ENCODE results near the gene PHACTR4. TPM values are rescaled to one million over a fixed set of nuclear protein-coding genes. Genes with fewer than 3 reads are reported as not detected.

The PHACTR4 gene
- total and polyA plus RNA-seq, 2 of the 4 experiments (the other 2 are of a cell fraction), result 7.5 to 15.0 TPM

DNA sequence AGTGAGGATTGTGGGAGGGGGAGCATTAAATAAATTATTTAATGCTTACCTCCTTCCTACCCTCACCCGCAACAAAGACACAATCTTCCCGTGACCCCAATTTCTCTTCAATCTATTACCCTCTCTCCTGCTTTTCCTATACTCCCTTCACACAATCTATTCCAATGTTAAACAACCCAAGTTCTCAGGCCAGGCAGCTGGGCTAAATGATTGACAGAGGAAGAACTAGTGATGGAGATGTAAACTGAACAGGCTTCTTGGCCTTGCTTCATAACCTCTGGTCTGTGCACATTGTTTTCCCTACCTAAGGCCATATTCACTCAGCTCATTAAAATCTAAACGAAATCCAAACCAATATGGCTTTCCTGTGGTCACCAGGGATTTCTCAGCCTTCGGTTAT lies 132.4 kb downstream of the PHACTR4 start:
- Histone ChIP-seq H3K14ac (replicated peaks; ENCODE audit: low read depth, low read length) (no peak overlapping the region), H3K4me3 (ENCODE audit: insufficient read depth, low read depth, low read length) (no peak overlapping the region), H3K18ac (ENCODE audit: low read depth, low read length) (no peak overlapping the region), H2BK120ac (ENCODE audit: low read depth, low read length) (no peak overlapping the region), H3K27me3 (ENCODE audit: control insufficient read depth, insufficient read depth, low read length) (no peaks in the 10 kb centered on the region), H2AK5ac (ENCODE audit: low read depth, low read length) (no peak overlapping the region), H3K4ac (ENCODE audit: low read depth, low read length) (no peak overlapping the region), H2BK5ac (ENCODE audit: low read depth, low read length, poor library complexity, severe bottlenecking) (no peak overlapping the region), H2AFZ (replicated peaks; ENCODE audit: low read length, poor library complexity) (no peak overlapping the region), H4K8ac (ENCODE audit: low read depth in 2 of 2, low read length in 2 of 2) (no peak overlapping the region), H3K4me1 (ENCODE audit: control insufficient read depth, insufficient read depth, low read length) (peaks cover 2% of the 10 kb centered on the region; the same call in 1 of the 2 replicates), H3K9me1 (ENCODE audit: insufficient read depth, low read length) (peaks cover 6% of the 10 kb centered on the region; the same call in 1 of the 2 replicates), H3K9me3 (ENCODE audit: control insufficient read depth, insufficient read depth, low read length) (no peaks in the 10 kb centered on the region), H3K36me3 (ENCODE audit: control insufficient read depth, insufficient read depth, low read length) (peaks cover 8% of the 10 kb centered on the region), H3K27ac (ENCODE audit: insufficient read depth, low read length) (no peak overlapping the region), H3K4me2 (ENCODE audit: low read depth, low read length) (no peak overlapping the region), H3K56ac (ENCODE audit: extremely low read depth, insufficient read depth, low read length) (no peak overlapping the region), H2BK20ac (ENCODE audit: low read depth, low read length) (no peak overlapping the region), H3K23ac (ENCODE audit: low read depth, low read length) (no peak overlapping the region; the same call in 1 of the 2 replicates), H3K9ac (ENCODE audit: low read depth, low read length) (no peak overlapping the region), H3K79me1 (ENCODE audit: low read depth in 1 of 2, low read length in 2 of 2) (peaks cover 0 to 8% of the 10 kb centered on the region in 2 experiments; a peak in 1 of 4 replicates), H2BK15ac (ENCODE audit: low read depth, low read length) (no peak overlapping the region), H4K91ac (ENCODE audit: insufficient read depth, low read depth, low read length) (no peak overlapping the region), H4K20me1 (ENCODE audit: insufficient read depth, low read length) (peaks cover 8% of the 10 kb centered on the region; the same call in 1 of the 2 replicates), H4K5ac (ENCODE audit: low read depth, low read length) (no peak overlapping the region), H2AK9ac (replicated peaks; ENCODE audit: low read depth, low read length, poor library complexity) (no peak overlapping the region)
- intact Hi-C loops (cut with micrococcal nuclease) (no loop called here), in situ Hi-C loops (cut with MboI; ENCODE audit: low sequenced_read_pairs) (no loop called here), dilution Hi-C loops (cut with HindIII; ENCODE audit: low sequenced_read_pairs, unreplicated experiment) (no loop called here)
- ATAC-seq (ENCODE audit: low read depth) (no peak), DNase-seq (no peak)
- ChIA-PET POLR2A (ENCODE audit: unreplicated experiment) (no interaction called here), CTCF (interaction anchor here (0.5 kb wide), 1 partner anchor 382 kb away, joined by 5 read pairs; no protein-coding TSS in a partner anchor)
- no TSS peak for BruUV-seq (replicated peaks)
- WGBS, 2 experiments (ENCODE audit: extremely low coverage in 2 of 2, insufficient read length in 1 of 2), result 75% methylated on average over 2 of the region's 4 CpGs; no CpG with 5 or more reads in 1 of the 2 experiments
- TF ChIP-seq RFX5 (IDR thresholded peaks at IDR 0.05; ENCODE audit: low read depth, low read length), result no peak
- no peak for TF ChIP-seq SMC3 (IDR thresholded peaks at IDR 0.05; ENCODE audit: low read depth, low read length)
- TF ChIP-seq MAFK (IDR thresholded peaks at IDR 0.05; ENCODE audit: low read depth, low read length), result no peak
- no peak for TF ChIP-seq MXI1 (IDR thresholded peaks at IDR 0.05; ENCODE audit: borderline replicate concordance, low read depth, low read length)
- no peak for TF ChIP-seq RAD21 (IDR thresholded peaks at IDR 0.05; ENCODE audit: low read length)
- TF ChIP-seq BHLHE40 (IDR thresholded peaks at IDR 0.05; ENCODE audit: low read depth, low read length), result no peak
